ENCODE data around the gene KNG1.

GRCh38 chr3:186722457-186722856 lies 5.3 kb downstream of the KNG1 start:
- TF ChIP-seq POLR2A (IDR thresholded peaks at IDR 0.05) (no peak), EP300 (IDR thresholded peaks at IDR 0.05) (no peak), CTCF (IDR thresholded peaks at IDR 0.05) (no peak), POLR2AphosphoS5 (IDR thresholded peaks at IDR 0.05) (no peak)
